ENCODE results near the gene FSTL1.

The FSTL1 gene

GRCh38 chr3:120462409-120462959 is 11.7 kb upstream of the FSTL1 start:
- no peak for DNase-seq

GRCh38 chr3:120461416-120461815 is 10.6 kb upstream of the FSTL1 start:
- peak; percentile 15 for DNase-seq

- peak; percentile 32 for DNase-seq
These were observed 10.1 kb upstream of the FSTL1 start for GRCh38 chr3:120460862-120461261.

GRCh38 chr3:120460181-120460790 is 9.5 kb upstream of the FSTL1 start:
- peak; percentile 73 for DNase-seq

- peak; percentile 21 for DNase-seq
These were observed 8.4 kb upstream of the FSTL1 start for GRCh38 chr3:120459196-120459595.

- DNase-seq: no peak
These were observed 7.0 kb upstream of the FSTL1 start for GRCh38 chr3:120457827-120458226.

- no peak for DNase-seq
These were observed 3.4 kb upstream of the FSTL1 start for GRCh38 chr3:120454076-120454689.

- no peak for DNase-seq
These were observed 2.0 kb upstream of the FSTL1 start for GRCh38 chr3:120452816-120453215.

- no peak for DNase-seq
These were observed 1.0 kb upstream of the FSTL1 start for GRCh38 chr3:120451806-120452205.

- DNase-seq: no peak
These were observed 525 bp upstream of the FSTL1 start for GRCh38 chr3:120451272-120451761.

GRCh38 chr3:120449701-120450599 is 842 bp downstream of the FSTL1 start:
- DNase-seq: peak; percentile 19

GRCh38 chr3:120449251-120449650 is 1.5 kb downstream of the FSTL1 start:
- no peak for DNase-seq

- DNase-seq: no peak
These were observed 2.0 kb downstream of the FSTL1 start for GRCh38 chr3:120448756-120449155.

GRCh38 chr3:120446891-120447668 is 3.7 kb downstream of the FSTL1 start:
- no peak for DNase-seq

- no peak for DNase-seq
These were observed 5.1 kb downstream of the FSTL1 start for GRCh38 chr3:120445654-120446053.

GRCh38 chr3:120443626-120444123 is 7.1 kb downstream of the FSTL1 start:
- DNase-seq: no peak

GRCh38 chr3:120442975-120443517 is 7.7 kb downstream of the FSTL1 start:
- no peak for DNase-seq

GRCh38 chr3:120441776-120442175 is 9.0 kb downstream of the FSTL1 start:
- DNase-seq: no peak

- no peak for DNase-seq
These were observed 10.0 kb downstream of the FSTL1 start for GRCh38 chr3:120440762-120441161.

GRCh38 chr3:120440001-120440703 is 10.6 kb downstream of the FSTL1 start:
- no peak for DNase-seq

GRCh38 chr3:120438665-120439370 is 12.0 kb downstream of the FSTL1 start:
- DNase-seq: no peak

Data from RPMI8226 (cell line).